ENCODE data around the gene RGS10.

RGS10 gene

DNA sequence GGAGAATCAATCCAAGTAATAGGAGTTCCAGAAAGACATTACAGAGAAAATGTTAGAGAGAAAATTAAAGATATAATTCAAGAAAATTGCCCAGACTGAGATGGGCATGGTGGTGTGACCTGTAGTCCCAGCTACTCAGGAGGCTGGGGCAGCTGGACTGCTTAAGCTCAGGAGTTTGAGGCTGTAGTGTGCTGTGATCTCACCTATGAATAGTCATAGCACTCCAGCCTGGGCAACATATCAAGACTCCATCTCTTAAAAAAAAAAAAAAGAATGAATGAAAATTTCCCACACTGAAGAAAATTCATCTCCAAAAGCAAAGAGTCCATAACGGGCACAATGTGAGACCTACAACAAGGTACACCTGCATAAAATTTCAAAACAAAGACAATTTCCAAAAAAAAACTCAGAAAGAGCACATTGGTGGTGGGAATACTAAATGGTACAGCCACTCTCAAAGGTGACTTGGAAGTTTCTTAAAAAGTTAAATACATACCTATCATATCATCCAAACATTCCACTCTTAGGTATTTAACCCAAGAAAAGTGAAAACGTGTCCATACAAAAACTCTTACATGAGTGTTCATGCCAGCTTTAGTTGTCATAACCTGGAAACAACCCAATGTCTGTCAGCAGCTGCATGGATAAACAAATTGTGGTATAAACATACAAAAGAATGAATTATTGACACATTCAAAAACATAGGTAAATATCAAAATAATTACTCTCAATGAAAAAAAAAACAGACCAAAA lies 6.9 kb upstream of the RGS10 start:
- Histone ChIP-seq H3K4me3 (ENCODE audit: low read depth, low read length) (no peak overlapping the region), H3K4me1 (ENCODE audit: control insufficient read depth, insufficient read depth, low read length) (no peaks in the 10 kb centered on the region), H3K27ac (ENCODE audit: low read depth, low read length) (no peak overlapping the region), H3K36me3 (ENCODE audit: control insufficient read depth, insufficient read depth, low read length) (no peaks in the 10 kb centered on the region), H3K9me3 (ENCODE audit: control insufficient read depth, insufficient read depth, low read length) (no peaks in the 10 kb centered on the region), H3K9ac (ENCODE audit: low read depth, low read length) (no peak overlapping the region), H3K27me3 (ENCODE audit: control insufficient read depth, insufficient read depth, low read length) (peaks cover 10% of the 10 kb centered on the region)

DNA sequence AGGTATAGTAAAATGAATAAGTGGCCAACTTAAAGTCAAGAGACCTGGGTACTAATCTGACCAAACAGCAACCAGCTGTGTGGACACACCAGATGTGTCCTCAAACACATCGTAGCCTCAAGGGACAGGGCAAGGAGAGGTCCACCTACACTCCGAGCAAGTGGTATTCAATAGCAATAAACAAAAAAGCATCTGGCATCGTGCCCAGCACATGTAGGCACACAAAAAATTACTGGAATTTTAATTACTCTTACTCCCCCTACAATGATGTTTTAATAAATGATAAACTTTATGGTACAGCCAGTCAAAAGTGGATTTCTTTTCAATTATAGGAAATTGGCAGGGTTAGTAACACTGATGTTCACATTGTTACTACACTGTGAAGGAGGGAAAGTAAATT lies 3.5 kb upstream of the RGS10 start:
- Histone ChIP-seq H3K27ac (ENCODE audit: low read depth, low read length) (no peak overlapping the region), H3K9ac (ENCODE audit: low read depth, low read length) (no peak overlapping the region), H3K9me3 (ENCODE audit: control insufficient read depth, insufficient read depth, low read length) (no peaks in the 10 kb centered on the region), H3K4me1 (ENCODE audit: control insufficient read depth, insufficient read depth, low read length) (peaks cover 12% of the 10 kb centered on the region; the same call in 1 of the 2 replicates), H3K4me3 (ENCODE audit: low read depth, low read length) (no peak overlapping the region), H3K36me3 (ENCODE audit: control insufficient read depth, insufficient read depth, low read length) (no peaks in the 10 kb centered on the region), H3K27me3 (ENCODE audit: control insufficient read depth, insufficient read depth, low read length) (peaks cover 42% of the 10 kb centered on the region)

- no peaks in the 10 kb centered on the region for H3K9me3 ChIP-seq (ENCODE audit: control insufficient read depth, insufficient read depth, low read length)
- peaks cover 14% of the 10 kb centered on the region; the same call in 1 of the 2 replicates for H3K4me1 ChIP-seq (ENCODE audit: control insufficient read depth, insufficient read depth, low read length)
- no peak overlapping the region for H3K4me3 ChIP-seq (ENCODE audit: low read depth, low read length)
- no peaks in the 10 kb centered on the region for H3K36me3 ChIP-seq (ENCODE audit: control insufficient read depth, insufficient read depth, low read length)
- peaks cover 49% of the 10 kb centered on the region for H3K27me3 ChIP-seq (ENCODE audit: control insufficient read depth, insufficient read depth, low read length)
- H3K9ac ChIP-seq (ENCODE audit: low read depth, low read length), result no peak overlapping the region
- H3K27ac ChIP-seq (ENCODE audit: low read depth, low read length), result no peak overlapping the region
Observed at GRCh38 chr10:119545310-119545709, 2.8 kb upstream of the RGS10 start.

- H3K36me3 ChIP-seq (ENCODE audit: control insufficient read depth, insufficient read depth, low read length), result no peaks in the 10 kb centered on the region
- peaks cover 14% of the 10 kb centered on the region; the same call in 1 of the 2 replicates for H3K4me1 ChIP-seq (ENCODE audit: control insufficient read depth, insufficient read depth, low read length)
- no peak overlapping the region for H3K9ac ChIP-seq (ENCODE audit: low read depth, low read length)
- no peaks in the 10 kb centered on the region for H3K9me3 ChIP-seq (ENCODE audit: control insufficient read depth, insufficient read depth, low read length)
- peak overlapping the region; percentile 71 for H3K4me3 ChIP-seq (ENCODE audit: low read depth, low read length)
- H3K27me3 ChIP-seq (ENCODE audit: control insufficient read depth, insufficient read depth, low read length), result peaks cover 54% of the 10 kb centered on the region
- H3K27ac ChIP-seq (ENCODE audit: low read depth, low read length), result peak overlapping the region; percentile 52
Observed at GRCh38 chr10:119543814-119544642, 1.5 kb upstream of the RGS10 start.

- H3K9ac ChIP-seq (ENCODE audit: low read depth, low read length), result no peak overlapping the region
- H3K9me3 ChIP-seq (ENCODE audit: control insufficient read depth, insufficient read depth, low read length), result no peaks in the 10 kb centered on the region
- H3K36me3 ChIP-seq (ENCODE audit: control insufficient read depth, insufficient read depth, low read length), result no peaks in the 10 kb centered on the region
- peaks cover 54% of the 10 kb centered on the region for H3K27me3 ChIP-seq (ENCODE audit: control insufficient read depth, insufficient read depth, low read length)
- H3K4me3 ChIP-seq (ENCODE audit: low read depth, low read length), result peak overlapping the region; percentile 71
- H3K27ac ChIP-seq (ENCODE audit: low read depth, low read length), result no peak overlapping the region
- peaks cover 14% of the 10 kb centered on the region; the same call in 1 of the 2 replicates for H3K4me1 ChIP-seq (ENCODE audit: control insufficient read depth, insufficient read depth, low read length)
Observed at GRCh38 chr10:119542988-119543813, 682 bp upstream of the RGS10 start.

DNA sequence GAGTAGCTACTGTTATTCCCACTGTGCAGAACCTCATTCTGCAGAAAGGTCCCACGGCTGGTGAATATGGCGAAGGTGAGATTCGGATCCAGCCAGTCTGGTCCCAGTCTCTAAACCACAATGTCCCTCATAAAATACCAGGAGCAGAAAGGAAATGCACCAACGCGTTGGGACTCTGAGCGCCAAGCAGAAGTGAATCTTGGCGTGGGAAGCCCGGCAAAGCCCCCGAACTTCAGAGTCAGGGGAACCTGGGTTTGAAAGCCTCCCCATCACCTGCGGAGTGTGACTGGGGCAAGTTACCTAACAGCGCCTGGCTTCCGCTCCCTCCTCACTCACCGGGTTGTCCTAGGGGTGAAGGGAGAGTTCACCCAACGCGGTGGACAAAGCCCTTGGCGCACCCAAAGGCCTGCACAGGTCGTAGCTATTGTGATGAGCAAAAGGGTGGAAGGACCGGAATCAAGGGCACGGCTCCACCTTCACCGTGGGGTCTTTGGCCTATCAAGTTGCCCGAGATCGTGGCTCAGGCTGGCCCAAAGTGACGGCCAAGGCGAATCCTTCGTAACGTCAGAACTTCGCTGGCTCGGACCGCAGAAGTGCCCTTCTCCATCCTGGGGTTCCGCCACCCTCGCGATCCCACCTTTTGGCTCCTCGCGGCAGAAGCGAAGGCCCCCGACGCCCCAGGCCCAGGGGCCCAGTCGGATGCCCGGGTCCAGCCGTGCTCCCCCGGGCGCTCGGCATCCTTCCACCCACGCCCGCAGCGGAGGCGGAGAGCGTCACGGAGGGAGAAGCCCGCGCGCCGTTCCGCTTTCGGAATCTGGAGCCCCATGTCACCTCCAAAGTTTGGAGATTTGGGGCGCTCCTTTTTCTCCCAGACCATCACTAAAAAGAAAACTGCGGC lies 811 bp downstream of the RGS10 start:
- Histone ChIP-seq H3K36me3 (ENCODE audit: control insufficient read depth, insufficient read depth, low read length) (no peaks in the 10 kb centered on the region), H3K4me1 (ENCODE audit: control insufficient read depth, insufficient read depth, low read length) (peaks cover 14% of the 10 kb centered on the region; the same call in 1 of the 2 replicates), H3K9ac (ENCODE audit: low read depth, low read length) (no peak overlapping the region), H3K27ac (ENCODE audit: low read depth, low read length) (no peak overlapping the region), H3K4me3 (ENCODE audit: low read depth, low read length) (peak overlapping the region; percentile 71), H3K27me3 (ENCODE audit: control insufficient read depth, insufficient read depth, low read length) (peaks cover 54% of the 10 kb centered on the region), H3K9me3 (ENCODE audit: control insufficient read depth, insufficient read depth, low read length) (no peaks in the 10 kb centered on the region)

DNA sequence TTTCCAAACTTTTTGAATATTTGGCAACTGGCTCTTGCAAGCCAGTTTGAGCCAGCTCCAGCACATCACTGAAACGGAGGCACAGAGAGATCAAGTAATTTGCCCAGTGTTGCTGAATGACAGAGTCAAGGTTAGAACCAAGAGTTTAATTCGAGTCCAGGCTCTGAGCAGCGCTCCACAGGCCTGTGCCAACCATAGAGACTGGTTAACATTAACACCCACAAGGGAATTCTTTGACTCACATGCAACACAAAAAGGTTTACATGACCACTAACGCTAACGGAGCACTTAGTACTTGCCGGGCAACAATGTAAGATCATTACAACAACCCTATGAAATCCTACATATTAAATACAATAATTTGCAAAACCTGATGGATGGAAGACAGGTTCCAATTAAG lies 1.5 kb downstream of the RGS10 start:
- no peak overlapping the region for H3K27ac ChIP-seq (ENCODE audit: low read depth, low read length)
- H3K4me3 ChIP-seq (ENCODE audit: low read depth, low read length), result peak overlapping the region; percentile 71; the same call in 1 of the 2 replicates
- H3K27me3 ChIP-seq (ENCODE audit: control insufficient read depth, insufficient read depth, low read length), result peaks cover 54% of the 10 kb centered on the region
- H3K4me1 ChIP-seq (ENCODE audit: control insufficient read depth, insufficient read depth, low read length), result peaks cover 14% of the 10 kb centered on the region; the same call in 1 of the 2 replicates
- no peaks in the 10 kb centered on the region for H3K36me3 ChIP-seq (ENCODE audit: control insufficient read depth, insufficient read depth, low read length)
- no peaks in the 10 kb centered on the region for H3K9me3 ChIP-seq (ENCODE audit: control insufficient read depth, insufficient read depth, low read length)
- no peak overlapping the region for H3K9ac ChIP-seq (ENCODE audit: low read depth, low read length)

DNA sequence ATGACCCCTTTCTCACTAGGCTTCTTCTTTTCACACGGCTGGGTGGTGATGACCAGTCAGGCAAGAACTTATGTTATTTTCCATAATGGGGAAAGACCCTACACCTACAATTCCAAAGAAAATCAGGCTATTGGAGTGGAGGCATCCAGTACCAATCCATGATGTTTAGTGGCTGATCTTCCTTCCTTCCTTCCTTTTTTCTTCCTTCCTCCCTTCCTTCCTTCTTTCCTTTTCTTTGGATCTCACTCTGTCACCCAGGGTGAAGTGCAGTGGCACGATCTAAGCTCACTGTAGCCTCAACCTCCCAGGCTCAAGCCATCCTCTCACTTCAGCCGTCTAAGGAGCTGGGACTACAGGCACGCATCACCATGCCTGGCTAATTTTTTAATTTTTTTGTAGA lies 2.5 kb downstream of the RGS10 start:
- H3K9me3 ChIP-seq (ENCODE audit: control insufficient read depth, insufficient read depth, low read length), result no peaks in the 10 kb centered on the region
- H3K27me3 ChIP-seq (ENCODE audit: control insufficient read depth, insufficient read depth, low read length), result peaks cover 48% of the 10 kb centered on the region
- H3K27ac ChIP-seq (ENCODE audit: low read depth, low read length), result no peak overlapping the region
- H3K9ac ChIP-seq (ENCODE audit: low read depth, low read length), result no peak overlapping the region
- H3K36me3 ChIP-seq (ENCODE audit: control insufficient read depth, insufficient read depth, low read length), result no peaks in the 10 kb centered on the region
- H3K4me3 ChIP-seq (ENCODE audit: low read depth, low read length), result no peak overlapping the region
- H3K4me1 ChIP-seq (ENCODE audit: control insufficient read depth, insufficient read depth, low read length), result peaks cover 14% of the 10 kb centered on the region; the same call in 1 of the 2 replicates

- H3K4me1 ChIP-seq (ENCODE audit: control insufficient read depth, insufficient read depth, low read length), result peaks cover 14% of the 10 kb centered on the region; the same call in 1 of the 2 replicates
- no peak overlapping the region for H3K27ac ChIP-seq (ENCODE audit: low read depth, low read length)
- no peak overlapping the region for H3K4me3 ChIP-seq (ENCODE audit: low read depth, low read length)
- H3K36me3 ChIP-seq (ENCODE audit: control insufficient read depth, insufficient read depth, low read length), result no peaks in the 10 kb centered on the region
- no peak overlapping the region for H3K9ac ChIP-seq (ENCODE audit: low read depth, low read length)
- H3K9me3 ChIP-seq (ENCODE audit: control insufficient read depth, insufficient read depth, low read length), result no peaks in the 10 kb centered on the region
- H3K27me3 ChIP-seq (ENCODE audit: control insufficient read depth, insufficient read depth, low read length), result peaks cover 44% of the 10 kb centered on the region
Observed at GRCh38 chr10:119539359-119539825, 3.1 kb downstream of the RGS10 start.
